Measurements from ENCODE around the gene F11R.

GRCh38 chr1:160996178-160996577, 24.8 kb downstream of the F11R start:
- TF ChIP-seq GATA2 (IDR thresholded peaks at IDR 0.05; ENCODE audit: low read depth, low read length) (no peak), GATA3 (IDR thresholded peaks at IDR 0.05; ENCODE audit: low read depth, low read length) (no peak)

All from SH-SY5Y (cell line).